OCI-LY7 (cell line): ENCODE results near the gene PNO1. TPM values are rescaled to one million over a fixed set of nuclear protein-coding genes. Genes with fewer than 3 reads are reported as not detected.
A peak's percentile ranks its signal among the peaks of the same experiment; 100 is the strongest.

Source experiments
- BruUV-seq: library from RNA; stranded (reverse); fragments of 400-500 nt; replicated peaks from 2 replicates; lab custom pipeline; 2021; lab: Mats Ljungman, UMichigan
- CTCF ChIA-PET: fragments of 300-600 bp; sonication (Branson Sonifier 250); formaldehyde crosslinking; loops from one replicate; lab custom pipeline; 2022; ENCODE audit warnings: antibody characterized with exemption; ENCODE audit not compliant: unreplicated experiment; lab: Charles Lee
- POLR2A ChIA-PET: fragments of 300-600 bp; sonication (Branson Sonifier 250); formaldehyde crosslinking; loops from one replicate; lab custom pipeline; 2022; ENCODE audit warnings: antibody characterized with exemption; lab: Charles Lee
- DNase-seq: peaks from one replicate; pipeline ENCODE4 v3.0.0-alpha.2; 2015; ENCODE audit warnings: low spot score
- H2AFZ ChIP-seq: fragments of 200-600 bp; sonication (generic), shearing (Covaris generic); 2 replicates; pipeline ENCODE4 v1.6.1; 2014; ENCODE audit warnings: mild to moderate bottlenecking, antibody characterized with exemption, low read length, moderate library complexity
- H3K27ac ChIP-seq: fragments of 200-600 bp; sonication (generic); 2 replicates; pipeline ENCODE4 v1.5.1; 2014; ENCODE audit warnings: mixed run types, low read depth, mild to moderate bottlenecking, moderate library complexity, low read length, inconsistent platforms; ENCODE audit not compliant: poor library complexity, severe bottlenecking
- H3K36me3 ChIP-seq: fragments of 200-600 bp; sonication (generic); 2 replicates; pipeline ENCODE4 v1.6.1; 2014; ENCODE audit warnings: mild to moderate bottlenecking, antibody characterized with exemption, low read length, moderate library complexity, mixed read lengths; ENCODE audit not compliant: insufficient read depth
- H3K4me1 ChIP-seq: fragments of 200-600 bp; sonication (generic); 2 replicates; pipeline ENCODE4 v1.5.1; 2014; ENCODE audit warnings: mild to moderate bottlenecking, low read length; ENCODE audit not compliant: insufficient read depth, poor library complexity, severe bottlenecking
- H3K4me2 ChIP-seq: fragments of 200-600 bp; sonication (generic); 2 replicates; pipeline ENCODE4 v1.6.1; 2014; ENCODE audit warnings: mild to moderate bottlenecking, low read length
- H3K4me3 ChIP-seq: fragments of 200-600 bp; sonication (generic); 2 replicates; pipeline ENCODE4 v1.5.1; 2014; ENCODE audit warnings: mild to moderate bottlenecking, low read depth, low read length; ENCODE audit not compliant: poor library complexity, severe bottlenecking
- H3K79me2 ChIP-seq: fragments of 200-600 bp; sonication (generic); 2 replicates; pipeline ENCODE4 v1.6.1; 2016; ENCODE audit warnings: low read depth, mild to moderate bottlenecking, low read length, moderate library complexity, mixed read lengths; ENCODE audit not compliant: insufficient read depth
- H3K9me2 ChIP-seq: fragments of 200-600 bp; sonication (generic); 2 replicates; pipeline ENCODE4 v1.6.1; 2016; ENCODE audit warnings: mild to moderate bottlenecking, low read length, mixed read lengths; ENCODE audit not compliant: insufficient read depth
- H3K9me3 ChIP-seq: fragments of 200-600 bp; sonication (generic); 2 replicates; pipeline ENCODE4 v1.6.1; 2014; ENCODE audit warnings: mild to moderate bottlenecking, mixed run types, low read length, mixed read lengths
- H4K20me1 ChIP-seq: fragments of 200-600 bp; sonication (generic); 2 replicates; pipeline ENCODE4 v1.6.1; 2014; ENCODE audit warnings: mild to moderate bottlenecking, antibody characterized with exemption, low read length, moderate library complexity, mixed read lengths; ENCODE audit not compliant: insufficient read depth
- EZH2phosphoT487 ChIP-seq: fragments of 200-600 bp; sonication (generic); IDR thresholded peaks from 2 replicates; pipeline ENCODE4 v1.6.1; 2018; ENCODE audit warnings: low read depth, borderline replicate concordance, mild to moderate bottlenecking, mixed run types, antibody characterized with exemption, low read length, moderate library complexity, mixed read lengths
- intact Hi-C: fragments of 100-400 bp; cut with micrococcal nuclease; formaldehyde crosslinking; loops from one replicate; pipeline ENCODE4 v1.10.0; 2022; ENCODE audit not compliant: unreplicated experiment
- total RNA-seq, 2 experiments: library from RNA; depleted of rRNA in 1 of 2; stranded (reverse); fragments of >200 nt in 1 of 2; shearing (Covaris generic) in 1 of 2; gene quantifications; 2 replicates each; pipeline ENCODE4 v1.2.3, GENCODE V29; 2014 to 2022
- TF ChIP-seq, protein P1 (sequence below): fragments of 200-600 bp; sonication (generic); conservative IDR thresholded peaks from 2 replicates; pipeline ENCODE4 v1.5.1; 2014; ENCODE audit warnings: mild to moderate bottlenecking, antibody characterized with exemption, low read length, moderate library complexity, mixed read lengths

PNO1 gene
- total RNA-seq, 2 experiments from 2014 or later: 18.6 to 22.5 TPM

- Histone ChIP-seq H3K4me3 (no peak overlapping the region), H2AFZ (no peak overlapping the region), H3K4me2 (no peak overlapping the region), H3K79me2 (peaks cover 31% of the 10 kb centered on the region), H3K36me3 (peaks cover 94% of the 10 kb centered on the region), H3K27ac (no peak overlapping the region), H4K20me1 (peaks cover 8% of the 10 kb centered on the region; the same call in 1 of the 2 replicates), H3K4me1 (no peaks in the 10 kb centered on the region), H3K9me3 (no peaks in the 10 kb centered on the region), H3K9me2 (no peaks in the 10 kb centered on the region)
- TF ChIP-seq, protein P1, sequence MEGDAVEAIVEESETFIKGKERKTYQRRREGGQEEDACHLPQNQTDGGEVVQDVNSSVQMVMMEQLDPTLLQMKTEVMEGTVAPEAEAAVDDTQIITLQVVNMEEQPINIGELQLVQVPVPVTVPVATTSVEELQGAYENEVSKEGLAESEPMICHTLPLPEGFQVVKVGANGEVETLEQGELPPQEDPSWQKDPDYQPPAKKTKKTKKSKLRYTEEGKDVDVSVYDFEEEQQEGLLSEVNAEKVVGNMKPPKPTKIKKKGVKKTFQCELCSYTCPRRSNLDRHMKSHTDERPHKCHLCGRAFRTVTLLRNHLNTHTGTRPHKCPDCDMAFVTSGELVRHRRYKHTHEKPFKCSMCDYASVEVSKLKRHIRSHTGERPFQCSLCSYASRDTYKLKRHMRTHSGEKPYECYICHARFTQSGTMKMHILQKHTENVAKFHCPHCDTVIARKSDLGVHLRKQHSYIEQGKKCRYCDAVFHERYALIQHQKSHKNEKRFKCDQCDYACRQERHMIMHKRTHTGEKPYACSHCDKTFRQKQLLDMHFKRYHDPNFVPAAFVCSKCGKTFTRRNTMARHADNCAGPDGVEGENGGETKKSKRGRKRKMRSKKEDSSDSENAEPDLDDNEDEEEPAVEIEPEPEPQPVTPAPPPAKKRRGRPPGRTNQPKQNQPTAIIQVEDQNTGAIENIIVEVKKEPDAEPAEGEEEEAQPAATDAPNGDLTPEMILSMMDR: no peak
- TF ChIP-seq EZH2phosphoT487: no peak
- no TSS peak for BruUV-seq
- DNase-seq: no peak
- POLR2A ChIA-PET: no interaction called here
- intact Hi-C loops: no loop called here
- CTCF ChIA-PET: no interaction called here
Measured at GRCh38 chr2:68182902-68183301, 25.2 kb downstream of the PNO1 start.

GRCh38 chr2:68185541-68186164 lies 28.0 kb downstream of the PNO1 start:
- Histone ChIP-seq H2AFZ (no peak overlapping the region), H3K36me3 (peaks cover 68% of the 10 kb centered on the region), H3K9me2 (no peaks in the 10 kb centered on the region), H3K27ac (no peak overlapping the region), H3K4me3 (no peak overlapping the region), H3K4me1 (peaks cover under 1% of the 10 kb centered on the region), H4K20me1 (peaks cover 12% of the 10 kb centered on the region), H3K4me2 (no peak overlapping the region), H3K79me2 (peaks cover 59% of the 10 kb centered on the region), H3K9me3 (no peaks in the 10 kb centered on the region)
- intact Hi-C loops: loop anchor here (2.0 kb wide), 1 partner anchor 63 kb away; no protein-coding TSS in a partner anchor
- POLR2A ChIA-PET: interaction anchor here (0.6 to 1.6 kb wide), 4 partner anchors 7 to 164 kb away, joined by 3 to 4 read pairs (median 4); no protein-coding TSS in a partner anchor
- DNase-seq: peak; percentile 78
- no TSS peak for BruUV-seq
- TF ChIP-seq, protein P1: peak; percentile 98
- no peak for TF ChIP-seq EZH2phosphoT487
- CTCF ChIA-PET: interaction anchor here (0.5 kb wide), 1 partner anchor 200 kb away, joined by 3 read pairs; no protein-coding TSS in a partner anchor

- peaks cover 9% of the 10 kb centered on the region for H3K4me1 ChIP-seq
- no TSS peak for BruUV-seq
- peaks cover 52% of the 10 kb centered on the region for H3K36me3 ChIP-seq
- H4K20me1 ChIP-seq: peaks cover 23% of the 10 kb centered on the region
- no peak overlapping the region for H2AFZ ChIP-seq
- intact Hi-C loops: no loop called here
- H3K79me2 ChIP-seq: peaks cover 75% of the 10 kb centered on the region
- TF ChIP-seq, protein P1: no peak
- TF ChIP-seq EZH2phosphoT487: no peak
- ChIA-PET POLR2A (interaction anchor here (0.6 kb wide), 2 partner anchors 47 to 583 kb away, joined by 3 read pairs; no protein-coding TSS in a partner anchor), CTCF (no interaction called here)
- no peaks in the 10 kb centered on the region for H3K9me3 ChIP-seq
- no peak overlapping the region for H3K4me3 ChIP-seq
- no peaks in the 10 kb centered on the region for H3K9me2 ChIP-seq
- DNase-seq: no peak
- H3K27ac ChIP-seq: no peak overlapping the region
- H3K4me2 ChIP-seq: no peak overlapping the region
Measured at GRCh38 chr2:68187329-68187728, 29.6 kb downstream of the PNO1 start.
